Heart right ventricle (tissue), 16 donors: ENCODE data around the gene NPAS3. TPM values are rescaled to one million over a fixed set of nuclear protein-coding genes. Genes with fewer than 3 reads are reported as not detected.

Source experiments
- ATAC-seq, 8 donors: fragments of 200-7000 bp; cut with Tn5 transposase; one replicate each; pipeline ENCODE4 v1.9.1; 2020; ENCODE audit warnings: mild to moderate bottlenecking in 8 of 8, moderate library complexity in 8 of 8, moderate number of reproducible peaks in 1 of 8
- DNase-seq, 2 donors: peaks; one replicate each; pipeline ENCODE4 v3.0.0-alpha.2; 2020
- H3K27ac ChIP-seq, 10 donors: fragments of 200-600 bp; sonication (generic) in 2 of 10; one replicate each; pipeline versions ENCODE4 v1.5.0 to v1.8.0; 2020 to 2022; ENCODE audit warnings: mild to moderate bottlenecking in 3 of 10
- H3K27me3 ChIP-seq, 7 donors: fragments of 200-600 bp; one replicate each; pipeline ENCODE4 v1.8.0; 2021 to 2022; ENCODE audit warnings: mild to moderate bottlenecking in 2 of 7
- H3K36me3 ChIP-seq, 9 donors: fragments of 200-600 bp; sonication (generic) in 1 of 9; one replicate each; pipeline versions ENCODE4 v1.5.0 to v1.8.0; 2020 to 2022; ENCODE audit warnings: mild to moderate bottlenecking in 2 of 9
- H3K4me1 ChIP-seq, 9 donors: fragments of 200-600 bp; sonication (generic) in 1 of 9; one replicate each; pipeline versions ENCODE4 v1.5.0 to v1.8.0; 2020 to 2022; ENCODE audit warnings: mild to moderate bottlenecking in 4 of 9
- H3K4me3 ChIP-seq, 10 donors: fragments of 200-600 bp; sonication (generic) in 2 of 10; one replicate each; pipeline versions ENCODE4 v1.5.0 to v1.8.0; 2020 to 2022; ENCODE audit warnings: mild to moderate bottlenecking in 7 of 10, moderate library complexity in 2 of 10
- H3K9me3 ChIP-seq, 11 donors: fragments of 200-600 bp in 10 of 11; sonication (generic) in 2 of 11; one replicate each; pipeline versions ENCODE4 v1.5.0 to v1.8.0; 2013 to 2022; ENCODE audit warnings: mild to moderate bottlenecking in 2 of 11, control low read depth in 1 of 11, moderate library complexity in 1 of 11
- CTCF ChIP-seq, 9 donors: fragments of 200-600 bp; sonication (generic) in 2 of 9; IDR thresholded peaks; one replicate each; pipeline versions ENCODE4 v1.5.0 to v1.8.0; 2021 to 2022; ENCODE audit warnings: antibody characterized with exemption in 9 of 9, mild to moderate bottlenecking in 5 of 9, moderate library complexity in 1 of 9
- WGBS, 2 donors: extraction: QIAGEN DNeasy Blood & Tissue Kit; methylation state at CpG; one replicate each; pipeline ENCODE4 v1.1.7; 2013; ENCODE audit warnings: inconsistent platforms in 1 of 2; 5-methylcytosine and 5-hydroxymethylcytosine counted together
- intact Hi-C, 10 donors: fragments of 100-400 bp; cut with DNase I; formaldehyde crosslinking; loops; one replicate each; pipeline versions ENCODE4 v1.11.1 to v1.14.2; 2022
- polyA plus RNA-seq, 2 donors: library from polyadenylated mRNA; stranded (reverse); fragments of 200-250 nt; gene quantifications; one replicate each; pipeline ENCODE4 v1.2.3, GENCODE V29; 2013
- total RNA-seq, 10 donors: library from RNA; stranded (reverse); fragmentation: NEBNext Ultra II Directional in 3 of 10; extraction: Animal tissue kit (Norgen Biotek cat#: 25700) in 3 of 10; gene quantifications; one replicate each; pipeline versions ENCODE4 v1.2.1 to v1.2.4, GENCODE V29; 2021 to 2023
- donor health status: Arrhythmogenic right ventricular cardiomyopathy.
- donor health status: ischemic (EF 13 %, LVEDD 7.1; RV severe dilation, severe dysfunction).
- donor health status: healthy with polysubstance abuse.
- donor health status: DM: no; HTN: yes; CAD: no.
- donor health status: DM: no; HTN: no; CAD: no.
- donor health status: ischemic (EF 25% LVEDD 6.9; RV normal size, moderate dysfunction).
- donor health status: ischemic (EF 25% LVEDD 5.7; RV mildly dilated, moderate dysfunction).
- donor health status: healthy.
- donor health status: DM: yes; HTN: yes; CAD: no.
- donor health status: Ischemic cardiomyopathy.
- donor health status: ischemic (EF 35%, LVEDD 5.7; RV mildly dilated, moderate dysfunction).
- donor health status: nonischemic (EF 11% LVEDD 7.7; RV severe dilation, severe dysfunction).
- donor health status: DM: yes; HTN: yes; CAD: no.
- donor health status: PGD.
- donor health status: ischemic (EF 29% LVEDD 5.4; RV normal size, mild dysfunction).
- donor health status: nonischemic (EF 23%, LVEDD 6.1; RV moderate dilation, normal function).

The NPAS3 gene
- total and polyA plus RNA-seq, 12 donors = 0.12 to 2.8 (median 0.99) TPM

- H3K36me3 ChIP-seq = no peaks in the 10 kb centered on the region
- H3K4me1 ChIP-seq = peaks cover 0 to 11% (median 8%) of the 10 kb centered on the region in 9 donors
- no peak overlapping the region for H3K27ac ChIP-seq
- ATAC-seq (no peak), DNase-seq (no peak)
- H3K4me3 ChIP-seq = no peak overlapping the region
- WGBS, 2 donors = 92 to 93% methylated on average over 5 of the region's 5 CpGs
- H3K9me3 ChIP-seq = no peaks in the 10 kb centered on the region
- no peaks in the 10 kb centered on the region for H3K27me3 ChIP-seq
- no peak for TF ChIP-seq CTCF (IDR thresholded peaks at IDR 0.05)
- intact Hi-C loops = loop anchor here in 6 of 10 donors (2.0 to 10.0 kb wide), 4 partner anchors 31 to 117 kb away; no protein-coding TSS in a partner anchor
Measured at GRCh38 chr14:33678005-33678404, 739.3 kb downstream of the NPAS3 start.

GRCh38 chr14:33679025-33679424 is 740.3 kb downstream of the NPAS3 start:
- Histone ChIP-seq H3K9me3 (no peaks in the 10 kb centered on the region), H3K27me3 (no peaks in the 10 kb centered on the region), H3K4me1 (peaks cover 0 to 14% (median 9%) of the 10 kb centered on the region in 9 donors), H3K36me3 (no peaks in the 10 kb centered on the region), H3K27ac (no peak overlapping the region), H3K4me3 (no peak overlapping the region)
- 81 to 88% methylated on average over 2 of the region's 2 CpGs for WGBS, 2 donors
- ATAC-seq = no peak
- intact Hi-C loops = loop anchor here in 6 of 10 donors (2.0 to 10.0 kb wide), 4 partner anchors 30 to 116 kb away; no protein-coding TSS in a partner anchor
- TF ChIP-seq CTCF (IDR thresholded peaks at IDR 0.05) = no peak
- no peak for DNase-seq

- H3K27ac ChIP-seq = no peak overlapping the region
- TF ChIP-seq CTCF (IDR thresholded peaks at IDR 0.05) = no peak
- no peaks in the 10 kb centered on the region for H3K36me3 ChIP-seq
- no peaks in the 10 kb centered on the region for H3K27me3 ChIP-seq
- no peak overlapping the region for H3K4me3 ChIP-seq
- peaks cover 0 to 14% (median 9%) of the 10 kb centered on the region in 9 donors for H3K4me1 ChIP-seq
- H3K9me3 ChIP-seq = no peaks in the 10 kb centered on the region
- intact Hi-C loops = loop anchor here in 7 of 10 donors (2.0 to 10.0 kb wide), 4 partner anchors 29 to 115 kb away; no protein-coding TSS in a partner anchor
- no peak for ATAC-seq
- 80 to 89% methylated on average over 3 of the region's 3 CpGs for WGBS, 2 donors
- no peak for DNase-seq
Measured at GRCh38 chr14:33679461-33680225, 741.0 kb downstream of the NPAS3 start.

GRCh38 chr14:33680873-33681272 is 742.2 kb downstream of the NPAS3 start:
- ATAC-seq (no peak), DNase-seq (no peak)
- no peaks in the 10 kb centered on the region for H3K9me3 ChIP-seq
- H3K27ac ChIP-seq = no peak overlapping the region
- no peaks in the 10 kb centered on the region for H3K36me3 ChIP-seq
- no peak for TF ChIP-seq CTCF (IDR thresholded peaks at IDR 0.05)
- no peak overlapping the region for H3K4me3 ChIP-seq
- 96 to 98% methylated on average over 6 of the region's 6 CpGs for WGBS, 2 donors
- intact Hi-C loops = loop anchor here in 1 of 10 donors (5.0 kb wide), 1 partner anchor 111 kb away; no protein-coding TSS in a partner anchor
- H3K4me1 ChIP-seq = peaks cover 0 to 14% (median 9%) of the 10 kb centered on the region in 9 donors
- no peaks in the 10 kb centered on the region for H3K27me3 ChIP-seq
